Activated naive CD8-positive, alpha-beta T cell treated with anti-CD3 and anti-CD28 coated beads, Interleukin-2, amount 10 ng/mL, durations not matched to agents 7 days and 5 days (primary cell): Measurements from ENCODE around the gene SRP9. TPM values are rescaled to one million over a fixed set of nuclear protein-coding genes. Genes with fewer than 3 reads are reported as not detected.
A peak's percentile ranks its signal among the peaks of the same experiment; 100 is the strongest.

Experiments used
- ATAC-seq: fragments of 150-1000 bp; cut with Tn5 transposase; one replicate; pipeline ENCODE4 v1.10.0; 2021; ENCODE audit warnings: low read depth, moderate library complexity
- POLR2A ChIA-PET: fragments of 350-600 bp; sonication (Branson Sonifier 250); formaldehyde crosslinking; loops from one replicate; lab custom pipeline; 2021; ENCODE audit warnings: antibody characterized with exemption; lab: Charles Lee
- DNase-seq: peaks from one replicate; pipeline ENCODE4 v3.0.0; 2021
- H3K27ac Mint-ChIP-seq: one replicate; pipeline ENCODE4 v1.8.0; 2022; ENCODE audit warnings: mild to moderate bottlenecking, mixed read lengths
- H3K27me3 Mint-ChIP-seq: one replicate; pipeline ENCODE4 v1.8.0; 2022; ENCODE audit warnings: mild to moderate bottlenecking, moderate library complexity, mixed read lengths
- H3K36me3 Mint-ChIP-seq: one replicate; pipeline ENCODE4 v1.8.0; 2021; ENCODE audit warnings: mild to moderate bottlenecking, mixed read lengths
- H3K4me1 Mint-ChIP-seq: one replicate; pipeline ENCODE4 v1.8.0; 2021; ENCODE audit warnings: mixed read lengths
- H3K4me3 Mint-ChIP-seq: one replicate; pipeline ENCODE4 v1.8.0; 2022; ENCODE audit warnings: mild to moderate bottlenecking, moderate library complexity, mixed read lengths
- H3K9me3 Mint-ChIP-seq: one replicate; pipeline ENCODE4 v1.8.0; 2021; ENCODE audit warnings: mixed read lengths
- total RNA-seq, 2 experiments: library from RNA; stranded (reverse); gene quantifications; one replicate each; pipeline ENCODE4 v1.2.3, GENCODE V29; 2021

Gene SRP9, protein sequence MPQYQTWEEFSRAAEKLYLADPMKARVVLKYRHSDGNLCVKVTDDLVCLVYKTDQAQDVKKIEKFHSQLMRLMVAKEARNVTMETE
- total RNA-seq: 100 to 1,000 TPM; 209 to 226 TPM

DNA sequence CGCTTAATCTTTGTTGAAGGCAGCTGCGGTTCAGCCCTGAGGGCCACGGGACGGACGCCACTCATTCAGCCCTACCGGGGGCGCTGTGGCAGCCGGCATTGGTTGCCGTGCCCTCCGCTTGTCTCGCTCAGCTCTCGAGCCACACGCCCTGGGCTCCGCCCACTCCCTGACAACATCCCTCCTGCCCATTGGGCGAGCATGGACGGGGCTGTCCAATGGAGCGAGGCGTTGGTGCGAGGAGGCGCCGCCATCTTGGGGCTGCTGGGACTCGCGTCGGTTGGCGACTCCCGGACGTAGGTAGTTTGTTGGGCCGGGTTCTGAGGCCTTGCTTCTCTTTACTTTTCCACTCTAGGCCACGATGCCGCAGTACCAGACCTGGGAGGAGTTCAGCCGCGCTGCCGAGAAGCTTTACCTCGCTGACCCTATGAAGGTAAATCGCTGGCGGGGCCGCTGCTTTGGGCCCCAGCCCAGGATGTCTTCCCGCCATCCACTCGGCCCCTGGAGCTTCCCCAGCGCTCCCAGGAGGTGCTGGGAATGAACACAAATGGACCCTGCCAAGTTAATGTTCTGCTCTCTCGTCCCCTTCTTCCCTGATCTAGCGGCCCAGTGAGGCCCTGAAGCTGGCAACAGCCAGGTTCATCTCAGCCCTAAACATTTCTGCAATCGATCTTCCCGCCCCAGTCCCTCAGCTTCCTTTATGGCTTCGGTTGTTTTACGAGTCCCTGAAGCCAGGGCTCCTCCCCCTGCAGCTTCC, at the start of gene SRP9:
Gene SRP9 (plus strand): TSS at position 244 of the 754 bp plus-strand sequence. CDS start 115 bp downstream, at position 359.
- H3K27ac Mint-ChIP-seq: no peak within 1 kb of the TSS
- DNase-seq (peak; percentile 98), ATAC-seq (peak; percentile 97)
- no peaks in the 10 kb centered on the region for H3K9me3 Mint-ChIP-seq
- H3K27me3 Mint-ChIP-seq: no peaks in the 10 kb centered on the region
- peaks cover 16% of the 10 kb centered on the region for H3K36me3 Mint-ChIP-seq
- H3K4me3 Mint-ChIP-seq: no peak within 1 kb of the TSS
- POLR2A ChIA-PET: interaction anchor here (0.6 to 3.4 kb wide), 33 partner anchors 9 to 349 kb away, joined by 3 to 63 read pairs (median 5); partner anchors contain the start of genes H3-3A, PYCR2, SDE2 and TMEM63A
- H3K4me1 Mint-ChIP-seq: peaks cover 20% of the 10 kb centered on the region

DNA sequence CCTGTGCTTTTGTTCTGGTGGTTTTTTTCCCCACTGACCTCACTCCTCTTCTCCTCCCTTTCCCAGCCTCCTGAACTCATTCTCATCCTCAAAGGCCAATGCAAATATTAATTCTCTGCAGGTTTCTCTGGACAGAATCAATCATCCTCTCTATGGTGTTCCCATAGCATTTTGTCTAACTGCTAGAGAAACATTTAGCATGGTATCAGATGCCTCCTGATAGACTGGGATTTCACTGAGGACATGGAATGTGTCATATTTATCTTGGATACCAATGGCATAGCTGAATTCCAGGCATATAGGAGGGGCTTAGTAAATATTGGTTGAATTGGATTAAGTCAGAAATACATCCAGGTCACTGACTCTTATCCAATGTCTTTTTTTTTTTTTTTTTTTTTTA, 46.1 kb upstream of the SRP9 start:
- no peak for DNase-seq
- no peaks in the 10 kb centered on the region for H3K4me1 Mint-ChIP-seq
- POLR2A ChIA-PET: no interaction called here
- H3K36me3 Mint-ChIP-seq: no peaks in the 10 kb centered on the region
- no peak overlapping the region for H3K4me3 Mint-ChIP-seq
- no peaks in the 10 kb centered on the region for H3K27me3 Mint-ChIP-seq
- ATAC-seq: no peak
- no peak overlapping the region for H3K27ac Mint-ChIP-seq
- no peaks in the 10 kb centered on the region for H3K9me3 Mint-ChIP-seq

DNA sequence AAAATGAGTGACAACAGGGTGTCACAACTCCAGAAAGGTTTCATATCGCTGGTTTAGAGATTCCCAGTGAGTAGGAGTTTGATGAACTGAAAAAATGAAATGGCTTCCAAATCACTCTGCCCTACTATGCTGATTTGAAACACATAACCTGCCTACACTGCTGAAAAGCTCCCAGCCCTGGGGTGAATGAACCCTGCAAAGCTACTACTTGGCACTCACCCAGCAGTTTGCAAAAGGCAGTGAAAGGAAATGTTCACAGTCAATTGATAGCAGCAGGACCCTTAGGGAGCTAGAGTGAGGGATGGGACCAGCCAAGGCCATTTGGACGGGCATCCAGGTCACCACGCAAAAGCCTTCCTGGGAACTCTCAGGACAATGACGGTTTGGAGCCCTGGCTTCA, 44.4 kb upstream of the SRP9 start:
- Mint-ChIP-seq H3K27me3 (peaks cover 4% of the 10 kb centered on the region), H3K36me3 (no peaks in the 10 kb centered on the region), H3K27ac (no peak overlapping the region), H3K4me1 (no peaks in the 10 kb centered on the region), H3K4me3 (no peak overlapping the region), H3K9me3 (no peaks in the 10 kb centered on the region)
- ATAC-seq (no peak), DNase-seq (no peak)
- POLR2A ChIA-PET: no interaction called here

DNA sequence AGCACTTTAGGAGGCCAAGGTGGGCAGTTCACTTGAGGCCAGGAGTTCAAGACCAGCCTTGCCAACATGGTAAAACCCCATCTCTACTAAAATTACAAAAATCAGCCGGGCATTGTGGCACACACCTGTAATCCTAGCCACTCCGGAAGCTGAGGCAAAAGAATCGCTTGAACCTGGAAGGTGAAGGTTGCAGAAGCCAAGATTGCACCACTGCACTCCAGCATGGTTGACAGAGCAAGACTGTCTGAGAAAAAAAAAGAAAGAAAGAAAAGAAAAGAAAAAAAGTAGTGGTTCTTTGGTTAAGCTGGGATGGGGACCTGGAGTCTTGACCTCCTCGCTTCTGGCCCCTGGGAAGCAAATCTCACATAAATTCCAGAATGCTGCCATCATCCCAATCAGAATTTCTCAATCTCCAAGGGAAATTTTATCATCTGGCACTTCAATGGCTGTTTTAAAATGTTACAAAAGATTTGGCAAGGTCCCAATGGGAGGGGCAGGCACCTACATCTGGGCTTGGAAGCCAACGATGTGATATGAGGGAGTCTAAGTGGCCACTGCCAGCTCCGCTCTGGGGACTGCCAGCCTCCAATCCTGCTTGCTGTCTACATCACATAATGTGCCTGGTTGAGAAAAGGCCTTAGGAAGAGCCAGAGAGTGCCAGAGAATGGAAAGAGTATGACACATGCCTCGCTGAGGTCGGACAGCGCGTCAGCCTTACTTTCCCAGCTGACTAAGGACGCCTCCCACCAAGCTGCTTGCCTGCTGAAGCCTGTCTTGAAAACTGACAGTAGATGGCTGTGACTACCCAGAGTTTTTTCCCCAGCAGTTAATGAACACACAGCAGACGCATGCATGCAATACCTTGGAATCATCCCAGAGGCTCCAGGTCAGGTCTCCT, 42.1 kb upstream of the SRP9 start:
- no peak overlapping the region for H3K27ac Mint-ChIP-seq
- POLR2A ChIA-PET: no interaction called here
- no peak overlapping the region for H3K4me3 Mint-ChIP-seq

DNA sequence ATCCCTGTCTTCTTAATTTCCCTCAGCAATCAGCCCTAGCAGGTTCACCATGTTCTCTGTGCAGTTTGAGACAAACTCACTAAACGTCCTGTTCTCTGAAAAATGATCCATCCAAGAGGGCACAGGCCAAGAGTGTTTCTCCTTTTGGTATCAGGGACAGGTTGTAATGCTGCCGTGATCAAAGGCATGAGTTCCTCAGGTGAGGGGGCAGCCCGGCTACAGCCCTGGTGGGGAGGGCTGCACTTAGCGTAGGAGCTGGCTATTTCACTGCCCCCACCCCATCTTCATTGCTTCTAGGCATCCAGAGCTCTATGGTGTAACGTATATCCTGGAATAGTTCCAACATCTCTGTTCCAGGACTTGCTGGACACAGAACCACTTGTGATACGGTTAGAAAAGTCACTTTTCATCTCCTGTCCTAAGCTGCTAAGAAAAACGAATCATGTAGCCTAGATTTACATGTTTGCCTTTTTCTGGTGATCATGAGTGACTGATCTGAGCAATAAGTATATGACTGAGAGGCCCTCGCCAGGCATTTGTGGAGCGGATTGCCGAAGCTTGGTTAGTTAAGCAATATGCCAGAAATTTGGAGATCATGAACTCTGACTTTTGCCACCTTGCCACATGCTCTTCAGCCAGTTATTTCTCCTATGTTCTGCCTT, 41.1 kb upstream of the SRP9 start:
- H3K27ac Mint-ChIP-seq: no peak overlapping the region
- POLR2A ChIA-PET: no interaction called here
- no peaks in the 10 kb centered on the region for H3K4me1 Mint-ChIP-seq
- no peaks in the 10 kb centered on the region for H3K36me3 Mint-ChIP-seq
- H3K4me3 Mint-ChIP-seq: no peak overlapping the region
- H3K9me3 Mint-ChIP-seq: no peaks in the 10 kb centered on the region
- no peak for DNase-seq
- peaks cover 7% of the 10 kb centered on the region for H3K27me3 Mint-ChIP-seq
- no peak for ATAC-seq

More for the DNA sequence above, 42.1 kb upstream of the SRP9 start:
- H3K4me1 Mint-ChIP-seq: no peaks in the 10 kb centered on the region
- ATAC-seq (no peak), DNase-seq (no peak)
- no peaks in the 10 kb centered on the region for H3K36me3 Mint-ChIP-seq
- H3K9me3 Mint-ChIP-seq: no peaks in the 10 kb centered on the region
- H3K27me3 Mint-ChIP-seq: peaks cover 7% of the 10 kb centered on the region

DNA sequence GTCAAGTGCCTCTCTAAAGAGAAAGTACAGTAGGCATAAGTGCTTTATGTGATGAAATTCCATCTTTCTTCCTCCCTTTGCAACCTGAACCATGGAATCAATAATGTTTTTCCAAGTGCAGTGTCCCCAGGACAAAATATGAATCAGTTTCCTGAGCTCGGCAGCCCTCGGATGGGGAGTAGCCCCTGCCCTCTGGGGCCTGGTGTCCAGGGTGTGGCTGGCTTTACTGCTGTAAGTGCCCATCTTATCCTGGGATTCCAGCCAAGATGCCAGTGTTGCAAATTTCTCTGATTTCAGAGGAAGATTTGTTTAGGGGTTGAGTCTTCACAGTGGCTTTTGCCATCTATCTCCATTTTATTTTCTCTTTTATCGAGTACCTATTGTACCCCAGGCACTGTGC, 40.5 kb upstream of the SRP9 start:
- Mint-ChIP-seq H3K4me3 (no peak overlapping the region), H3K27ac (no peak overlapping the region), H3K9me3 (no peaks in the 10 kb centered on the region), H3K27me3 (peaks cover 7% of the 10 kb centered on the region), H3K36me3 (no peaks in the 10 kb centered on the region), H3K4me1 (no peaks in the 10 kb centered on the region)
- POLR2A ChIA-PET: no interaction called here
- DNase-seq: no peak
- ATAC-seq: no peak

DNA sequence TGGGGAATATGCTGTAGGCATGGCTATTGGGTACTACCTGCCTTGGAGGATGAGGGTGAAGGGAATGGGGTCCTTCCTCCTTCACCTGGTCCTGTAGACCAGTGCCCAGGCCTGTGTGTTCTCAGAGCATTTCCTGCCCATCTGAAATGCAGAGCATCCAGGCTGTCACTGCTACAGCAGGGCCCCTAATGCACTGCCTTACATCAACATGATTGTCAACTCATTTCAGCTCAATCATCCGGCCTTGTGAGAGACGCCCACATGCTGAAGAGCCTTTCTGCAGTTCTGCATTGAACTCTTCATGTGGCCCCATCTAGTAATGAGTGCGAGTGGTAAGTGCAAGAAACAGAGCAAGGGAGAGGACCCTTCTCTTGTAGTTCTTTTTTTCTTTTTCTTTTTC, 39.8 kb upstream of the SRP9 start:
- Mint-ChIP-seq H3K4me1 (no peaks in the 10 kb centered on the region), H3K9me3 (no peaks in the 10 kb centered on the region), H3K4me3 (no peak overlapping the region), H3K27ac (no peak overlapping the region), H3K27me3 (peaks cover 7% of the 10 kb centered on the region), H3K36me3 (no peaks in the 10 kb centered on the region)
- POLR2A ChIA-PET: no interaction called here
- no peak for DNase-seq
- no peak for ATAC-seq

DNA sequence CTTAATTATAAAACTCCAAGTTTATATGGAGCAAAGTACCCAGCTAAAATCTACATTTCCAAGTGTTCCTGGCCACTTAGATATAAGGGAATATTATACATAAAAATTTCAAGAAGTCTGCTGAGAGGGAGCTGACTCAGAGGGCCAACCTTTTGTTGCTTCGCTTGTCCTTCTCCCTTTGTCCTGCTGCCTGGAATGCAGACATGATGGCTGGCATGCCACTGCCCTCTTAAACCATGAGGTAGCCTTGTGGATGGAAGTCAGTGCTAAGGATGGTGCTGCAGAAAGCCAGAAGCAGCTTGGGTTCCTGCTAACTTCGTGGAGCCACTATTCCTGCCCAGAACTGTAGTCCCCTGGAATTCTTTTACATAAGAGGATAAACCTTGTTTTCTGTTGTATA, 38.9 kb upstream of the SRP9 start:
- Mint-ChIP-seq H3K4me3 (no peak overlapping the region), H3K27me3 (peaks cover 7% of the 10 kb centered on the region), H3K27ac (no peak overlapping the region), H3K4me1 (no peaks in the 10 kb centered on the region), H3K36me3 (no peaks in the 10 kb centered on the region), H3K9me3 (no peaks in the 10 kb centered on the region)
- DNase-seq: no peak
- no peak for ATAC-seq
- POLR2A ChIA-PET: no interaction called here

DNA sequence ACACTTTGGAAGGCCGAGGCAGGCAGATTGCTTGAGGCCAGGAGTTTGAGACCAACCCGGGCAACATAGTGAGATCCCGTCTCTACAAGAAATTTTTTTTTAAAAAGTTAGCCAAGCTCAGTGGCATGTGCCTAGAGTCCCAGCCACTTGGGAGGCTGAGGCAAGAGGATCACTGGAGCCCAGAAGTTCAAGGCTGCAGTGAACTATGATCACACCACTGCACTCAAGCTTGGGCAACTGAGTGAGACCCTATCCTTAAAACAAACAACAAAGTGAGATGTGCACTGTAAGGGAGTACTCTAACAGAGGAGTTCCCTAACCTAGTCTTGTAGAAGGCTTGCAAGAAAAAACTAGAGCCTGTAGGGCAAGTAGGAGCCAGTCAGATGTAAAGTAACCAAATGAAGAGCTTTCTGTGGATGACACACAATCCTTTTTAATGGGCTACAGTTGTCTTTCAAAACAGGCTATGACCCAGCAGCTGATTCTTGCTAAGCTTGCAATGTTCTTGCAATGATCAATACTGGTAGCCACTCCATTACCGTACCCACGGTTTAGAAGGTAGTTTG, 38.0 kb upstream of the SRP9 start:
- Mint-ChIP-seq H3K27me3 (peaks cover 7% of the 10 kb centered on the region), H3K36me3 (no peaks in the 10 kb centered on the region), H3K27ac (no peak overlapping the region), H3K4me3 (no peak overlapping the region), H3K9me3 (no peaks in the 10 kb centered on the region), H3K4me1 (no peaks in the 10 kb centered on the region)
- no peak for ATAC-seq
- DNase-seq: no peak
- POLR2A ChIA-PET: no interaction called here

DNA sequence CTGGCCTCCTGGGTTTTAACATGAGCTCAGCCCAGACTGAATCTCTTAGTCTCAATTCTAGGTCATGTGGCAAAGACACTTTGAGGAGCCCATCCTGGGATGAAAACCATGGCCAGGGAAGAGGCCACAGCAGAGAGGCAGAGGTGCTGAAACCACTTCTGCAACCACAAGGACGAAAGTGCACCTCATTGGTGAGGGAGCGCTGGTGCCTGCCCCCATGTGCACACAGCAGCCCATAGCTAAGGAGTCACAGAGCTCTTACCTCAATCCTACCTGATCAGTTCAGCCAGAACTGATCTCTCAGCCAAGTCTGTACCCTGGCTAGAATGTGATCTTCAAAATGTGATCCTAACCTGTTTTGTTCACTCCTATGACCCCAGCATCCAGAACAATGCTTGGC, 32.9 kb upstream of the SRP9 start:
- H3K9me3 Mint-ChIP-seq: no peaks in the 10 kb centered on the region
- H3K4me1 Mint-ChIP-seq: no peaks in the 10 kb centered on the region
- no peak overlapping the region for H3K27ac Mint-ChIP-seq
- no peaks in the 10 kb centered on the region for H3K27me3 Mint-ChIP-seq
- no peak overlapping the region for H3K4me3 Mint-ChIP-seq
- DNase-seq (no peak), ATAC-seq (no peak)
- POLR2A ChIA-PET: no interaction called here
- no peaks in the 10 kb centered on the region for H3K36me3 Mint-ChIP-seq

DNA sequence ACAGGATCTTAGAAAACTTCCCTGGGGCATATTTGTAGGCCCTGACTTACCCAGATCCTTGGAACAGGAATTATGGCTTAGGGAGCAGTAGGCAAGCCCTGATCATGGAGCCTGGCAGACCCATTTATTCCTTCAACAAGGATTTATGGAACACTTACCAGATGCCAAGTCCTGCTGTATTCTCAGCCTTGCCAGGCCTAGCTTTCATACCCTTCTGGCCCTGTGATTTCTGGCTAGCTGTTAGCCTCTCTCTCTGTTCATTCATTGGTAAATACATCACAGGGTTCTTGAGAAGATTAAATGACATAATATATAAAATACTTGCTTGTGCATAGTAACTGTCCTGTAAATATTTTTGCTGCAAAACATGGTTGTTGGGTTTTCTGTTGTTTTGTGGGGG, 32.4 kb upstream of the SRP9 start:
- Mint-ChIP-seq H3K4me1 (no peaks in the 10 kb centered on the region), H3K36me3 (no peaks in the 10 kb centered on the region), H3K27me3 (no peaks in the 10 kb centered on the region), H3K27ac (no peak overlapping the region), H3K4me3 (no peak overlapping the region), H3K9me3 (no peaks in the 10 kb centered on the region)
- DNase-seq: no peak
- no peak for ATAC-seq
- POLR2A ChIA-PET: no interaction called here

DNA sequence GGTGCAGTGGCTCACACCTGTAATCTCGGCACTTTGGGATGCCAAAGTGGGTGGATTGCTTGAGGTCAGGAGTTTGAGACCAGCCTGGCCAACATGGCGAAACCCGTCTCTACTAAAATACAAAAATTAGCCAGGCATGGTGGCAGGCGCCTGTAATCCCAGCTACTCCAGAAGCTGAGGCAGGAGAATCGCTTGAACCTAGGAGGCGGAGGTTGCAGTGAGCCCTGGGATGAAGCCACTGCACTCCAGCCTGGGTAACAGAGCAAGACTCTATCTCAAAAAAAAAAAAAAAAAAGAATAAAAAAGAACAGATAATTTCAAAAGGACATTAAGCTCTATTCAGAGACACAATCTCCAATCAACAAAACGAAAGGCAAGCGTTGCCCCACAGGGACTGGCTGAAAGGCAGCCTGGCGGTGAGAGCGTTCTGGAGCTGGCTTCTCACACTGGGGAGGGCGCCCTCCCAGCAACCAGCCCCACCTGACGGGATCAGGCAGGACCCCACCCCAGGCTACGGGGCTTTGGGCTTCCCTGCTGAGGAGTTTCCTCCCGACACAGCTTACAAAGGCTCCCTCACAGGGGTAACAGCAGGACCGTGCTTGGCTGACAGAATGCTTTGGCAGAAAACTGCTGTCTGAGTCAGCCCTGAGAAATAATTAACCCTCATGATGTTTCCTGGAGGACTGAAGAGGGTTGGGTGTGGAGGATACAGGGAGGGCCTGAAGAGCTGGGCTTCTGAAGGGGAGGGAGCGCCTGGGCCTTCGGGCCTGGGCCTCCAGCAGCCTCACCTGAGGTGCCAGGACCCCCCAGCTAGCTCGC, 31.1 kb upstream of the SRP9 start:
- no peak for ATAC-seq
- Mint-ChIP-seq H3K27me3 (no peaks in the 10 kb centered on the region), H3K4me3 (no peak overlapping the region), H3K27ac (no peak overlapping the region), H3K9me3 (no peaks in the 10 kb centered on the region), H3K4me1 (no peaks in the 10 kb centered on the region), H3K36me3 (no peaks in the 10 kb centered on the region)
- DNase-seq: no peak
- POLR2A ChIA-PET: no interaction called here
